ENCODE measurements around the gene EHHADH.

GRCh38 chr3:185172086-185173049 is 81.5 kb downstream of the EHHADH start:
- TF ChIP-seq CTCF (IDR thresholded peaks at IDR 0.05; ENCODE audit: low read length) (no peak), EZH2 (IDR thresholded peaks at IDR 0.05; ENCODE audit: borderline replicate concordance, low read length) (no peak)

Data from OCI-LY1 (cell line).